K562 (cell line): ENCODE results near the gene IRGQ. TPM values are rescaled to one million over a fixed set of nuclear protein-coding genes. Genes with fewer than 3 reads are reported as not detected.

Experiments
- ARNT ChIP-seq, 2 experiments: fragments of 450-650 bp; IDR thresholded peaks; 2 replicates each; pipeline ENCODE4 v1.6.1; 2016; ENCODE audit warnings: mild to moderate bottlenecking in 1 of 2
- BCOR ChIP-seq: fragments of 450-650 bp; IDR thresholded peaks from 2 replicates; pipeline ENCODE4 v1.6.1; 2016
- BRCA1 ChIP-seq, 2 experiments: fragments of 450-650 bp in 1 of 2; sonication (generic) in 1 of 2; formaldehyde crosslinking in 1 of 2; IDR thresholded peaks; 2 replicates each; pipeline versions ENCODE4 v1.5.0 to v1.6.1; 2017 to 2020; ENCODE audit warnings: mild to moderate bottlenecking in 1 of 2, missing genetic modification reagents in 1 of 2
- CTBP1 ChIP-seq: fragments of 450-650 bp; IDR thresholded peaks from 2 replicates; pipeline ENCODE4 v1.6.1; 2016; ENCODE audit warnings: borderline replicate concordance
- EGR1 ChIP-seq: fragments of 450-650 bp; conservative IDR thresholded peaks from 2 replicates; pipeline ENCODE4 v1.6.1; 2017; ENCODE audit warnings: mild to moderate bottlenecking
- HSF4 ChIP-seq: fragments of 250-450 bp; sonication (Bioruptor Pico); IDR thresholded peaks from 2 replicates; pipeline ENCODE4 v2.1.2; 2022; ENCODE audit warnings: mild to moderate bottlenecking, moderate library complexity, borderline replicate concordance
- JUNB ChIP-seq: fragments of 450-650 bp; formaldehyde crosslinking; conservative IDR thresholded peaks from 2 replicates; pipeline ENCODE4 v1.4.0; 2020; ENCODE audit warnings: mild to moderate bottlenecking
- MAFG ChIP-seq: fragments of 450-650 bp; conservative IDR thresholded peaks from 2 replicates; pipeline ENCODE4 v1.6.1; 2016; ENCODE audit warnings: missing genetic modification characterization, missing compliant biosample characterization
- MAX ChIP-seq: sonication (generic); formaldehyde crosslinking; IDR thresholded peaks from 2 replicates; pipeline ENCODE4 v1.9.0; 2022; ENCODE audit warnings: mild to moderate bottlenecking, missing genetic modification reagents
- POLR2A ChIP-seq: fragments of 450-650 bp; conservative IDR thresholded peaks from 2 replicates; pipeline ENCODE4 v1.6.1; 2016
- POLR2G ChIP-seq: fragments of 200-400 bp; formaldehyde crosslinking; IDR thresholded peaks from 2 replicates; pipeline ENCODE4 v1.6.1; 2017; ENCODE audit warnings: low read depth, mild to moderate bottlenecking, antibody characterized with exemption, low read length, moderate library complexity
- SETDB1 ChIP-seq: IDR thresholded peaks from one replicate; pipeline ENCODE4 v1.6.1; 2012; ENCODE audit warnings: low read length, control low read depth, inconsistent platforms
- STAT5B ChIP-seq: fragments of 250-450 bp; sonication (Bioruptor Pico); IDR thresholded peaks from 2 replicates; pipeline ENCODE4 v1.8.0; 2021; ENCODE audit warnings: mild to moderate bottlenecking, inconsistent platforms
- ZNF232 ChIP-seq: sonication (generic); formaldehyde crosslinking; IDR thresholded peaks from 2 replicates; pipeline ENCODE4 v1.8.0; 2022; ENCODE audit warnings: mild to moderate bottlenecking, missing genetic modification reagents
- ZNF280A ChIP-seq: fragments of 450-650 bp; IDR thresholded peaks from 2 replicates; pipeline ENCODE4 v1.6.1; 2018; ENCODE audit warnings: mild to moderate bottlenecking, low read depth; ENCODE audit not compliant: partially characterized antibody
- polyA plus RNA-seq, 8 experiments: library from polyadenylated mRNA; depleted of rRNA in 4 of 8; stranded (reverse) in 5 of 8; unstranded in 3 of 8; fragments of >200 nt; fragmentation: Nextera tagmentation in 2 of 8; fragmentation: Illumina TruSeq in 1 of 8; extraction: Ambion mirVana in 2 of 8; extraction: Trizol in 1 of 8; gene quantifications; 2 replicates each; pipeline versions ENCODE4 v1.2.1 to v1.2.3, GENCODE V29; 2011 to 2014; ENCODE audit warnings: inconsistent platforms in 1 of 8, missing spikeins in 1 of 8
- total RNA-seq, 7 experiments: library from RNA; depleted of rRNA in 6 of 7; stranded (reverse); fragments of >200 nt in 6 of 7; fragmentation: Illumina TruSeq in 2 of 7; extraction: Trizol in 2 of 7; gene quantifications; 2 replicates each; pipeline versions ENCODE4 v1.2.1 to v1.2.3, GENCODE V29; 2011 to 2021; ENCODE audit warnings: low replicate concordance in 1 of 7
- TF ChIP-seq, protein P1 (sequence below), 2 experiments: fragments of 450-650 bp; formaldehyde crosslinking in 1 of 2; IDR thresholded peaks; 2 replicates each; pipeline versions ENCODE4 v1.4.0 to v1.6.1; 2014 to 2020; ENCODE audit warnings: mild to moderate bottlenecking in 2 of 2, borderline replicate concordance in 1 of 2, low read depth in 1 of 2

The IRGQ gene
- total and polyA plus RNA-seq, 9 of the 15 experiments (the other 6 are each of a cell fraction or from before 2014, with no cell fraction given) = 3.5 to 19.2 (median 7.9) TPM

- TF ChIP-seq JUNB = no peak
- no peak for TF ChIP-seq SETDB1
- TF ChIP-seq CTBP1 = no peak
- peak; percentile 57 for TF ChIP-seq BCOR
- TF ChIP-seq MAX (CRISPR knock-in tag) = no peak
- no peak for TF ChIP-seq POLR2A
- TF ChIP-seq BRCA1 (IDR thresholded peaks at IDR 0.05) = no peak
- no peak for TF ChIP-seq BRCA1 (CRISPR knock-in tag; IDR thresholded peaks at IDR 0.05)
- TF ChIP-seq ARNT (IDR thresholded peaks at IDR 0.05) = no peak
- TF ChIP-seq MAFG (tag) = no peak
- no peak for TF ChIP-seq ZNF280A
- TF ChIP-seq HSF4 = no peak
- TF ChIP-seq ZNF232 (CRISPR knock-in tag) = no peak
- TF ChIP-seq POLR2G = peak; percentile 45; the same call in 1 of the 2 replicates
- TF ChIP-seq EGR1 = no peak
- TF ChIP-seq, protein P1, sequence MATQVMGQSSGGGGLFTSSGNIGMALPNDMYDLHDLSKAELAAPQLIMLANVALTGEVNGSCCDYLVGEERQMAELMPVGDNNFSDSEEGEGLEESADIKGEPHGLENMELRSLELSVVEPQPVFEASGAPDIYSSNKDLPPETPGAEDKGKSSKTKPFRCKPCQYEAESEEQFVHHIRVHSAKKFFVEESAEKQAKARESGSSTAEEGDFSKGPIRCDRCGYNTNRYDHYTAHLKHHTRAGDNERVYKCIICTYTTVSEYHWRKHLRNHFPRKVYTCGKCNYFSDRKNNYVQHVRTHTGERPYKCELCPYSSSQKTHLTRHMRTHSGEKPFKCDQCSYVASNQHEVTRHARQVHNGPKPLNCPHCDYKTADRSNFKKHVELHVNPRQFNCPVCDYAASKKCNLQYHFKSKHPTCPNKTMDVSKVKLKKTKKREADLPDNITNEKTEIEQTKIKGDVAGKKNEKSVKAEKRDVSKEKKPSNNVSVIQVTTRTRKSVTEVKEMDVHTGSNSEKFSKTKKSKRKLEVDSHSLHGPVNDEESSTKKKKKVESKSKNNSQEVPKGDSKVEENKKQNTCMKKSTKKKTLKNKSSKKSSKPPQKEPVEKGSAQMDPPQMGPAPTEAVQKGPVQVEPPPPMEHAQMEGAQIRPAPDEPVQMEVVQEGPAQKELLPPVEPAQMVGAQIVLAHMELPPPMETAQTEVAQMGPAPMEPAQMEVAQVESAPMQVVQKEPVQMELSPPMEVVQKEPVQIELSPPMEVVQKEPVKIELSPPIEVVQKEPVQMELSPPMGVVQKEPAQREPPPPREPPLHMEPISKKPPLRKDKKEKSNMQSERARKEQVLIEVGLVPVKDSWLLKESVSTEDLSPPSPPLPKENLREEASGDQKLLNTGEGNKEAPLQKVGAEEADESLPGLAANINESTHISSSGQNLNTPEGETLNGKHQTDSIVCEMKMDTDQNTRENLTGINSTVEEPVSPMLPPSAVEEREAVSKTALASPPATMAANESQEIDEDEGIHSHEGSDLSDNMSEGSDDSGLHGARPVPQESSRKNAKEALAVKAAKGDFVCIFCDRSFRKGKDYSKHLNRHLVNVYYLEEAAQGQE (IDR thresholded peaks at IDR 0.05; ENCODE audit: borderline replicate concordance) = no peak
- TF ChIP-seq, protein P1 (CRISPR knock-in tag; IDR thresholded peaks at IDR 0.05; ENCODE audit: low read depth) = no peak
- TF ChIP-seq STAT5B = no peak
- TF ChIP-seq, all 486 proteins: peak for 5
Measured at GRCh38 chr19:43598445-43599240, 2.7 kb upstream of the IRGQ start (continued).
